Measurements from ENCODE around the gene ARVCF. TPM values are rescaled to one million over a fixed set of nuclear protein-coding genes. Genes with fewer than 3 reads are reported as not detected.

ARVCF gene
- polyA plus RNA-seq, 1 donor from 2014 or later = 112 TPM

DNA sequence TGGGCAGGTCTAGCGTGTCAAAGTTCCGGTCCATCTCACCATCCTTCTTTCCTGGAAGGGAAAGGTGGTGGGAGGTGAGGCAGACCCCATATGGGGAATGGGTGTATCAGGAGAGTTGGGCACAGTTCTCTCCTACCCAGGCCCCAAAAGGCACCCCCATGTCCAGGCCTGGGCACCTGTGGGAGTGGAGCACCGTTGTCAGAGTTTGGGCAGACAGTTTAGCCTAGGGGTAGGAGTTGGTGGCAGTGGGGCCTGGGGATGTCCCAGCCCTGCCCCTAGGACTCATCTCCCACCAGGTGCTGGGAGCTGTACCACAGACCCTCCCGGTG is 41.0 kb downstream of the ARVCF start:
- Histone ChIP-seq H3K27ac (ENCODE audit: low read length) (no peak overlapping the region), H3K36me3 (ENCODE audit: insufficient read depth, low read length) (peaks cover 8% of the 10 kb centered on the region), H3K9ac (ENCODE audit: low read length) (no peak overlapping the region), H4K20me1 (ENCODE audit: insufficient read depth) (no peaks in the 10 kb centered on the region), H3K9me2 (ENCODE audit: insufficient read depth, low read length) (no peaks in the 10 kb centered on the region), H3K79me2 (replicated peaks; ENCODE audit: insufficient read depth, low read length) (no peaks in the 10 kb centered on the region), H2AFZ (ENCODE audit: low read depth, low read length) (no peak overlapping the region), H3K27me3 (ENCODE audit: insufficient read depth, low read depth, low read length) (no peaks in the 10 kb centered on the region), H3K4me2 (ENCODE audit: low read length) (no peak overlapping the region), H3K4me3 (ENCODE audit: low read length) (no peak overlapping the region), H3F3A (ENCODE audit: insufficient read depth, low read length, poor library complexity, severe bottlenecking) (no peaks in the 10 kb centered on the region), H3K9me3 (ENCODE audit: low read length) (no peaks in the 10 kb centered on the region)
- no peak for TF ChIP-seq TAF1 (IDR thresholded peaks at IDR 0.05; ENCODE audit: low read depth)
- TF ChIP-seq EP300 (conservative IDR thresholded peaks at IDR 0.05; ENCODE audit: poor library complexity, severe bottlenecking) = no peak
- no peak for TF ChIP-seq EZH2 (IDR thresholded peaks at IDR 0.05; ENCODE audit: borderline replicate concordance, insufficient read depth, low read length, poor library complexity, severe bottlenecking)
- TF ChIP-seq MXI1 (conservative IDR thresholded peaks at IDR 0.05; ENCODE audit: poor library complexity, severe bottlenecking) = no peak
- TF ChIP-seq, protein P1, sequence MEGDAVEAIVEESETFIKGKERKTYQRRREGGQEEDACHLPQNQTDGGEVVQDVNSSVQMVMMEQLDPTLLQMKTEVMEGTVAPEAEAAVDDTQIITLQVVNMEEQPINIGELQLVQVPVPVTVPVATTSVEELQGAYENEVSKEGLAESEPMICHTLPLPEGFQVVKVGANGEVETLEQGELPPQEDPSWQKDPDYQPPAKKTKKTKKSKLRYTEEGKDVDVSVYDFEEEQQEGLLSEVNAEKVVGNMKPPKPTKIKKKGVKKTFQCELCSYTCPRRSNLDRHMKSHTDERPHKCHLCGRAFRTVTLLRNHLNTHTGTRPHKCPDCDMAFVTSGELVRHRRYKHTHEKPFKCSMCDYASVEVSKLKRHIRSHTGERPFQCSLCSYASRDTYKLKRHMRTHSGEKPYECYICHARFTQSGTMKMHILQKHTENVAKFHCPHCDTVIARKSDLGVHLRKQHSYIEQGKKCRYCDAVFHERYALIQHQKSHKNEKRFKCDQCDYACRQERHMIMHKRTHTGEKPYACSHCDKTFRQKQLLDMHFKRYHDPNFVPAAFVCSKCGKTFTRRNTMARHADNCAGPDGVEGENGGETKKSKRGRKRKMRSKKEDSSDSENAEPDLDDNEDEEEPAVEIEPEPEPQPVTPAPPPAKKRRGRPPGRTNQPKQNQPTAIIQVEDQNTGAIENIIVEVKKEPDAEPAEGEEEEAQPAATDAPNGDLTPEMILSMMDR (IDR thresholded peaks at IDR 0.05; ENCODE audit: poor library complexity, severe bottlenecking) = no peak
- TF ChIP-seq, protein P2, sequence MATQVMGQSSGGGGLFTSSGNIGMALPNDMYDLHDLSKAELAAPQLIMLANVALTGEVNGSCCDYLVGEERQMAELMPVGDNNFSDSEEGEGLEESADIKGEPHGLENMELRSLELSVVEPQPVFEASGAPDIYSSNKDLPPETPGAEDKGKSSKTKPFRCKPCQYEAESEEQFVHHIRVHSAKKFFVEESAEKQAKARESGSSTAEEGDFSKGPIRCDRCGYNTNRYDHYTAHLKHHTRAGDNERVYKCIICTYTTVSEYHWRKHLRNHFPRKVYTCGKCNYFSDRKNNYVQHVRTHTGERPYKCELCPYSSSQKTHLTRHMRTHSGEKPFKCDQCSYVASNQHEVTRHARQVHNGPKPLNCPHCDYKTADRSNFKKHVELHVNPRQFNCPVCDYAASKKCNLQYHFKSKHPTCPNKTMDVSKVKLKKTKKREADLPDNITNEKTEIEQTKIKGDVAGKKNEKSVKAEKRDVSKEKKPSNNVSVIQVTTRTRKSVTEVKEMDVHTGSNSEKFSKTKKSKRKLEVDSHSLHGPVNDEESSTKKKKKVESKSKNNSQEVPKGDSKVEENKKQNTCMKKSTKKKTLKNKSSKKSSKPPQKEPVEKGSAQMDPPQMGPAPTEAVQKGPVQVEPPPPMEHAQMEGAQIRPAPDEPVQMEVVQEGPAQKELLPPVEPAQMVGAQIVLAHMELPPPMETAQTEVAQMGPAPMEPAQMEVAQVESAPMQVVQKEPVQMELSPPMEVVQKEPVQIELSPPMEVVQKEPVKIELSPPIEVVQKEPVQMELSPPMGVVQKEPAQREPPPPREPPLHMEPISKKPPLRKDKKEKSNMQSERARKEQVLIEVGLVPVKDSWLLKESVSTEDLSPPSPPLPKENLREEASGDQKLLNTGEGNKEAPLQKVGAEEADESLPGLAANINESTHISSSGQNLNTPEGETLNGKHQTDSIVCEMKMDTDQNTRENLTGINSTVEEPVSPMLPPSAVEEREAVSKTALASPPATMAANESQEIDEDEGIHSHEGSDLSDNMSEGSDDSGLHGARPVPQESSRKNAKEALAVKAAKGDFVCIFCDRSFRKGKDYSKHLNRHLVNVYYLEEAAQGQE (IDR thresholded peaks at IDR 0.05; ENCODE audit: borderline replicate concordance) = no peak
- TF ChIP-seq RAD21 (conservative IDR thresholded peaks at IDR 0.05) = no peak
- no peak for TF ChIP-seq POLR2AphosphoS5 (IDR thresholded peaks at IDR 0.05)
- TF ChIP-seq SMC3 (conservative IDR thresholded peaks at IDR 0.05; ENCODE audit: poor library complexity) = no peak

DNA sequence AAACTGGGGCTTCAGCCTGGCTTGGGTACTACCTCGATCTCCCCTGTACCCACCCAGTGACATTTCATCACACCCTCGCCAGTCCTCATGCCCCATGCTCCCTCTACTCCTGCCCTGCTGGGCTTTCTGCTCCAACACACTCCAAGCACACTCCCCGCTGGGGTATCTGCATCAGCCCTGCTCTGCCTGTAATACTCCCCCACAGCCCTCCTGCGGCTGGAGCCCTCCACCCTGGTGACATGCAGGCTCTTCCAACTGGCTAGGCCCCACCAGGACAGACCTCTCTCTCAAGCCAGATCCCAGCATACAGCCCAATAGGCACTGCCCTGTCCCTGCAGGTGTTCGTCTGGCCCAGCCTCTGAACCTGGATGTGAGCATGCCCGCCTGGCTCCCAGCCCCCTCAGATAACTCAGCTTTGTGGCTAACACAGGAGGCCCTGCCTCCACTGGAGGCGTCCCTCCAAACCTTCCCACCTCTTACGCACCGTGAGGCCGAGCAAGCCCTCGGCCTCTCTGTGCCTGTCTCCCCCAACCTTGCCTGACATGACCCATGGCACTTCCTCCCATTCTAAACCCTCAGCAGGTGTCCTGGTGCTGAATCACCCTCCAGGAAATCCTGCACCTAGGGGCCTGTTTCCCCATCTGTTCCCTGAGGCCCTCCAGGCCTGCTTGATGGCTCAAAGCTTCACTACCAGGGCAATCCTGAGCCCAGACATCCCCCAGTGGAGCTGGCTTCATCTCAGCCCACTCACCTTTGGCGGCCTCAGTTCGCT is 41.5 kb downstream of the ARVCF start:
- H4K20me1 ChIP-seq (ENCODE audit: insufficient read depth) = no peaks in the 10 kb centered on the region
- peaks cover 11% of the 10 kb centered on the region for H3K36me3 ChIP-seq (ENCODE audit: insufficient read depth, low read length)
- no peak overlapping the region for H3K9ac ChIP-seq (ENCODE audit: low read length)
- no peaks in the 10 kb centered on the region for H3K9me3 ChIP-seq (ENCODE audit: low read length)
- no peaks in the 10 kb centered on the region for H3K79me2 ChIP-seq (replicated peaks; ENCODE audit: insufficient read depth, low read length)
- H3K9me2 ChIP-seq (ENCODE audit: insufficient read depth, low read length) = no peaks in the 10 kb centered on the region
- H3K4me2 ChIP-seq (ENCODE audit: low read length) = no peak overlapping the region
- H3F3A ChIP-seq (ENCODE audit: insufficient read depth, low read length, poor library complexity, severe bottlenecking) = no peaks in the 10 kb centered on the region
- H3K27ac ChIP-seq (ENCODE audit: low read length) = no peak overlapping the region
- no peak overlapping the region for H2AFZ ChIP-seq (ENCODE audit: low read depth, low read length)
- no peak overlapping the region for H3K4me3 ChIP-seq (ENCODE audit: low read length)
- H3K27me3 ChIP-seq (ENCODE audit: insufficient read depth, low read depth, low read length) = no peaks in the 10 kb centered on the region
- TF ChIP-seq, protein P2 (IDR thresholded peaks at IDR 0.05; ENCODE audit: borderline replicate concordance) = no peak
- TF ChIP-seq RAD21 (conservative IDR thresholded peaks at IDR 0.05) = no peak
- no peak for TF ChIP-seq EZH2 (IDR thresholded peaks at IDR 0.05; ENCODE audit: borderline replicate concordance, insufficient read depth, low read length, poor library complexity, severe bottlenecking)
- no peak for TF ChIP-seq EP300 (conservative IDR thresholded peaks at IDR 0.05; ENCODE audit: poor library complexity, severe bottlenecking)
- no peak for TF ChIP-seq POLR2AphosphoS5 (IDR thresholded peaks at IDR 0.05)
- TF ChIP-seq MXI1 (conservative IDR thresholded peaks at IDR 0.05; ENCODE audit: poor library complexity, severe bottlenecking) = no peak
- no peak for TF ChIP-seq TAF1 (IDR thresholded peaks at IDR 0.05; ENCODE audit: low read depth)
- no peak for TF ChIP-seq SMC3 (conservative IDR thresholded peaks at IDR 0.05; ENCODE audit: poor library complexity)
- TF ChIP-seq, protein P1 (IDR thresholded peaks at IDR 0.05; ENCODE audit: poor library complexity, severe bottlenecking) = no peak

Data from neural cell (in vitro differentiated cells).